GM12872 (cell line): ENCODE results near the gene CNTN5.

Experiments used
- CTCF ChIP-seq: IDR thresholded peaks from 3 replicates; pipeline ENCODE4 v1.5.1; 2011; ENCODE audit warnings: low read depth, mild to moderate bottlenecking, low read length, moderate library complexity; ENCODE audit not compliant: insufficient read depth

The CNTN5 gene

GRCh38 chr11:99670067-99670676 is 649.4 kb downstream of the CNTN5 start:
- TF ChIP-seq CTCF = no peak

DNA sequence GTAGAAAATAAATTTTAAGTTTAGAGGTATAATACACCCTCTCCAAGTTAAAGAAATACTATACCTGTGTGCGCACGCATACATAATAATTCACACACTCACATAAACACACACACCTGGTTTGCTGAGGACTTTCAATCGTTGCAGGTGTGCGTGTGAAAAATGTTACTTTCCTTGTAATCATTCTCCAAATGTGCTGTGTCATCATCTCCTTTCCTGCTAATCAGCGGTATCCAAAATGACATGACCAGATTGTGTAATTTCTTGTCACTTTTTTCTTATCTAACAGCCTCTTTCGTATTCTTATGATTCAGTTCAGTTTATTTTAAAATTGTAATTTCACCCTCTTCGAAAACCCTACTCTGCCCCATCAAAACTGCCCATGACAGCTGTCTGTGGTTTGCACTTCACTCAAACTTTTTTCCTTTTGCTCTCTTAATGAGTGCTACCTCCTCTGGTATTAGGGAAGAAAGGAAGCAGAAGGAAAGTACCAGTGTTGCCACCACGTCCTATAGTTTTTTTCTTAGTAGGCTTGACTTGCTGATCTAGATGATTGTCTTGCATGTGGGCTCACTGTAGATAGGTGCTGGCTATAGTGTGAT is 651.2 kb downstream of the CNTN5 start:
- TF ChIP-seq CTCF = no peak

GRCh38 chr11:99676292-99676691 is 655.5 kb downstream of the CNTN5 start:
- no peak for TF ChIP-seq CTCF

DNA sequence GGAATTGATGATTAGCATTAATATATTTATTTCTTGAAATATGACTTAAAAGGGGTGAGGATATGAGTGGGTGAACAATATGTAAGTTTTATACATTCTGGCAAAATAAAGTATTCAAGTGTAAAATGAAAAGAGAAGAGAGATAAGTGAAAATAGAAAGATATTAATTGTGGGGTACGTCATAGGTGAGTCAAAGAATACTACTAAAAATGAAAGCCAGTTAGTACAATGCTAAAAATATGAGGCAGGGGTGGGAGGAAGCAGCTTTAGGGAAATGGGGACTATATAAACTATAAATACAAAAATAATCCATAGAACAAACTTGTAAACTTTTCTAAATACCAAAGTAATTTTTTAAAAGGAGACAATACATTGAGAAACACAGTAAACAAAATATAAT is 661.4 kb downstream of the CNTN5 start:
- no peak for TF ChIP-seq CTCF

DNA sequence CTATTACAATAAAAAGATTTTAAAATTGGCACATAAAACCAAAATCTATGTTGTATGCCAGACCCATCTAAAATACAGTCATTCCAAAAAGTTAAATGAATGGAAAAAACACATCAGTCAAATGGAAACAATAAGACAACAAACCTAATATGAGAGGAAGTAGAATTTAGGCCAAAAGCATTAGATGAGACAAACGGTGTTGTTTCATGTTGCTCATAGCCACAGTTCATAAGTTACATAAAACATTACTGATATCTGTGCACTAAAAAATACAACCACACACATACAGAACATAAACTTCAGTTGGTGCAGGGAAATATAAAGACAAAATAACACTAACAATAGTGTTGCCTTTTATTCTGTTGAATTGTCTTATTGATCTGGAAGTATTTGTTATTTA is 661.9 kb downstream of the CNTN5 start:
- no peak for TF ChIP-seq CTCF

DNA sequence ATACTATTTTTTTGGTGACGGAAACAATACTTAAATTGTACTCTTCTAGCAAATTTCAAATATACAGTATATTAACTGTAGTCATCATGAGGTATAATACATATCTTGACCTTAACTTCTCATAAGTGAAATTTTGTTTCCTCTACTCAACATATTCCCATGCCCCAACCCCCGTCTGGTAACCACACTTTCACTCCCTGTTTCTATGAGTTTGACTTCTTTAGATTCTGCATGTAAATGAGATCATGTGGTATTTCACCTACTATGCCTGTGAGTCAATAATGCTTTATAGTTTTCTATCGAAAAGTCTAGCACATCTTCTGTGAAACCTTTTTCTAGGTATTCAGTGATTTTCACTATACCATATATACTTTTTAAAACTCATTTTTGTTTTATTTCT is 663.2 kb downstream of the CNTN5 start:
- TF ChIP-seq CTCF = no peak

DNA sequence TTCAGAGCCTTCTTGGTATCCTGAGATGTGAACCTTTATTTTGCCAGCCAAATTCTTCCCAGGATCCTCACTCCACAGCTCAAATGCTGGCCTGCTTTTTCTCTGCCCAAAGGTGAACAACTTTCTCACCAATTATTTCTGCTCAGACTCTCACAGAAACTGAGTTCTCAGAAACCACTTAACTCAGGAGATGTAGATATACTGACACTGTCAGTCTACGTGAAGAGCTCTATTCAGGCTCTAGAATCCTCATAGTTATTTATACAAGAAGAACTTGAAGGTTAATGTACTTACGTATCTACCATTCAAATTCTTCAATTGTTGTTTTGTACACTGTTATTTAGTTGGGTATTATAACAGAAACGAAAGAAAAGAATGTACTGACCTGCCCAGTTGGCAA is 666.1 kb downstream of the CNTN5 start:
- no peak for TF ChIP-seq CTCF
